ENCODE measurements around the gene GNGT2.

The GNGT2 gene

DNA sequence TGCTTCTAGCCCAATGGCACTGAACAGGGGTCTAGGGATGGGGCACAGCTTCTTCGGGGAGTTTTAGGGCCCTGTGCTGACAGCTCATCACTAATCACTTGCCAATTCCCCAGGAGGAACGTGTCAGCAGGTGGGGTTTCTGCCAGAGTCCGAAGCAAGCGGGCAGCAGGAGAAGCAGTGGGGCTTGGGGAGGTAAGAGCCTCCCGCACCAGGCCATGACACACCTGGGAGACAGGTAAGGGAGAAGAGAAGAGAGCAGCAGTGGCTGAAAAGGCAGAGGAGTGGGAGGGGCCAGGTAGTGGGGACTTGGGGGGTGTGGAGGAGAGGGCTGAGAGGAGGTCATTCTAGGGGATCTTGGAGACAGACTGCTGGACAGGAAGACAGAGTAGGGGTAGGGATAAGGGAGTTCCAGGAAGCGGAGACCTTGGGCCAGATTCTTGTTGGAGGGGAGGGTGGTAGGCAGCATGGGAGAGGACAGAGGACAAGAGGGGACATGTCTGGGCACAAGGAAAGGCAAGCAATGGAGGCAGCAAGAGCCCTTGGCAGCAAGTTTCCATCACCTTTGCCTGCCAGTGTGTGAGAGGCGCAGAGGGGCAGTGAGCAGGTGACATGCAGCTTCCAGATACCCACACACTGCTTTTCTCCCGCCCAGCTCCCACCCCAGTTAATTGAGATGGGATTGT is 15.3 kb upstream of the GNGT2 start:
- TF ChIP-seq CTCF (IDR thresholded peaks at IDR 0.05; ENCODE audit: control insufficient read depth, insufficient read depth, low read depth, low read length, missing control alignments), result no peak
- H3K4me3 ChIP-seq (ENCODE audit: control insufficient read depth, low read depth, low read length), result no peak overlapping the region
- no peak for DNase-seq (ENCODE audit: low read depth)

- H3K4me3 ChIP-seq (ENCODE audit: control insufficient read depth, low read depth, low read length), result no peak overlapping the region
- no peak for TF ChIP-seq CTCF (IDR thresholded peaks at IDR 0.05; ENCODE audit: control insufficient read depth, insufficient read depth, low read depth, low read length, missing control alignments)
- no peak for DNase-seq (ENCODE audit: low read depth)
Measured at GRCh38 chr17:49224997-49225337, 14.6 kb upstream of the GNGT2 start.

- no peak for DNase-seq (ENCODE audit: low read depth)
- no peak for TF ChIP-seq CTCF (IDR thresholded peaks at IDR 0.05; ENCODE audit: control insufficient read depth, insufficient read depth, low read depth, low read length, missing control alignments)
- no peak overlapping the region for H3K4me3 ChIP-seq (ENCODE audit: control insufficient read depth, low read depth, low read length)
Measured at GRCh38 chr17:49224198-49224996, 14.0 kb upstream of the GNGT2 start.

- DNase-seq (ENCODE audit: low read depth), result no peak
- no peak overlapping the region for H3K4me3 ChIP-seq (ENCODE audit: control insufficient read depth, low read depth, low read length)
Measured at GRCh38 chr17:49223517-49224197, 13.3 kb upstream of the GNGT2 start.

DNA sequence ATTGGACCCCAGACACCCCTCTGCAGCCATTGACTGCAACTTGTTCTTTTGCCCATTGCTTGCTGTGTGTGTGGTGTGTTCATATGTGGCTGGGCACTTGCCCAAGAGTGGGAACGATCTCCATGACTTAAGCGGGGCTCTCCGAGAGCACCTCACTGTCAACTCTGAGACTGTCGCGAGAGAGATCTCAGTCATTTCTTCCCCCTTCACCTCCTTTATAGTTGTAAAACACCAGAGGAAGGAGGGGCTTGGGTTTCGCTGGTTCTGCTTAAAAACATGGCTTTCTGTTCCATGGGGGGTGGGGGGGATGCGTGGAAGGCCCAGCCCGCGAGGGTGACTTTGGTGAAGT is 12.8 kb upstream of the GNGT2 start:
- no peak for TF ChIP-seq CTCF (IDR thresholded peaks at IDR 0.05; ENCODE audit: control insufficient read depth, insufficient read depth, low read depth, low read length, missing control alignments)
- DNase-seq (ENCODE audit: low read depth), result no peak
- no peak overlapping the region for H3K4me3 ChIP-seq (ENCODE audit: control insufficient read depth, low read depth, low read length)

More at GRCh38 chr17:49223517-49224197, 13.3 kb upstream of the GNGT2 start:
- TF ChIP-seq CTCF (IDR thresholded peaks at IDR 0.05; ENCODE audit: control insufficient read depth, insufficient read depth, low read depth, low read length, missing control alignments), result peak; percentile 89

DNA sequence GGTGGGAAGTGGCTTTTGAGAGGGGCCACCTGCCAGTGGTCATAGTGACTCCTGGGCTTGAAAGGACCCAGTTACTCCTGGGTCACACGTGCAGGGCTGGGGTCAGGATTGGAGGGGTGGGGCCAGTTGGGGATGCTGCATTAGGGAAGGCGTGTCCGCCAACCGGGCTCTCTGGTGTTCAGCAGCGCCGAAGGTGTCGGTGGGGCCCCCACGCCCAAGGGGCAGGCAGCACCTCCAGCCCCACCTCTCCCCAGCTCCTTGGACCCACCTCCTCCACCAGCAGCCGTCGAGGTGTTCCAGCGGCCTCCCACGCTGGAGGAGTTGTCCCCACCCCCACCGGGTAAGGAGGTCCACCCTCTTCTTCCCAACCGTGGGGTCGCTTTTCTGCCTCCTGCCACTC is 9.6 kb upstream of the GNGT2 start:
- DNase-seq (ENCODE audit: low read depth), result no peak
- H3K4me3 ChIP-seq (ENCODE audit: control insufficient read depth, low read depth, low read length), result no peak overlapping the region
- TF ChIP-seq CTCF (IDR thresholded peaks at IDR 0.05; ENCODE audit: control insufficient read depth, insufficient read depth, low read depth, low read length, missing control alignments), result no peak

Data from AG09309 (cell line).